Thoracic aorta (tissue), 2 donors: Measurements from ENCODE around the gene CCND2. TPM values are rescaled to one million over a fixed set of nuclear protein-coding genes. Genes with fewer than 3 reads are reported as not detected.

ENCODE experiments used
- ATAC-seq: fragments of 150-250 bp; one replicate; pipeline ENCODE4 v1.8.0; 2017; ENCODE audit warnings: low read depth; ENCODE audit not compliant: insufficient number of reproducible peaks, low FRiP score
- DNase-seq: peaks from one replicate; pipeline ENCODE4 v3.0.0-alpha.2; 2020; ENCODE audit warnings: low spot score
- H3K27ac ChIP-seq, 2 donors: fragments of 200-600 bp; sonication (generic); 1 replicate in 1 of 2; 2 replicates in 1 of 2; pipeline ENCODE4 v1.5.1; 2016; ENCODE audit warnings: mild to moderate bottlenecking in 2 of 2, moderate library complexity in 2 of 2
- H3K27me3 ChIP-seq: fragments of 200-600 bp; sonication (generic); replicated peaks from 2 replicates; pipeline ENCODE4 v1.6.0; 2016; ENCODE audit warnings: mild to moderate bottlenecking; ENCODE audit not compliant: insufficient read depth
- H3K36me3 ChIP-seq: fragments of 200-600 bp; sonication (generic); one replicate; pipeline ENCODE4 v1.5.1; 2016
- H3K4me1 ChIP-seq, 2 donors: fragments of 200-600 bp; sonication (generic); 1 replicate in 1 of 2; 2 replicates in 1 of 2; pipeline versions ENCODE4 v1.5.1 to v1.6.0; 2016; ENCODE audit warnings: low read depth in 2 of 2, mild to moderate bottlenecking in 1 of 2; ENCODE audit not compliant: control insufficient read depth in 1 of 2
- H3K4me3 ChIP-seq: fragments of 200-600 bp; sonication (generic); 2 replicates; pipeline ENCODE4 v1.5.1; 2016; ENCODE audit warnings: mild to moderate bottlenecking
- H3K9me3 ChIP-seq: fragments of 200-600 bp; sonication (generic); 2 replicates; pipeline ENCODE4 v1.5.1; 2016
- total RNA-seq, 2 donors: library from RNA; depleted of rRNA; stranded (reverse); fragments of >200 nt; gene quantifications; one replicate each; pipeline versions ENCODE4 v1.1.0 to v1.2.3, GENCODE V29; 2016
- TF ChIP-seq, protein P1 (sequence below): fragments of 200-600 bp; sonication (generic); IDR thresholded peaks from one replicate; pipeline ENCODE4 v1.5.1; 2019; ENCODE audit warnings: antibody characterized with exemption

The CCND2 gene
- total RNA-seq, 2 donors from 2014 or later: 108 to 153 TPM

DNA sequence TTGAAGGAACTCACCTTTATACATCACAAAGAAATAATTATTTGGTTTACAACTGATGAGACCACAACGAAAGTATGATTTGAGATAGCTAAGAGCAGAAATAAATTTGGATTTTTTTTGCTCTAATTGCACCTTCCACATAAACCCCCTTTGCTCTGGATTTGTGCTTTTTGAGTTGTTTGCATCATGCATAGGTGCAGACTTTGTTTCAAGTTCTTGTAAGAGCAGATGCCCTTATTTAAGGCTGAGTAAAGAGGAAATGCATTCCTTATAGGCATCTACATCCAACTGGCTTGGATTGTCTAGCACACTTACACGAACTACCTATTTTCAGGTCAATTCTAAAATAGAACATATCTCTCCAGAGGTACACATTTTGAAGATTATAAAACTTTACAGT lies 6.6 kb upstream of the CCND2 start:
- DNase-seq: no peak
- no peaks in the 10 kb centered on the region for H3K27me3 ChIP-seq
- no peak overlapping the region for H3K27ac ChIP-seq
- ATAC-seq: no peak
- no peaks in the 10 kb centered on the region for H3K36me3 ChIP-seq
- peaks cover 0 to 25% of the 10 kb centered on the region in 2 donors for H3K4me1 ChIP-seq
- H3K4me3 ChIP-seq: no peak overlapping the region
- TF ChIP-seq, protein P1, sequence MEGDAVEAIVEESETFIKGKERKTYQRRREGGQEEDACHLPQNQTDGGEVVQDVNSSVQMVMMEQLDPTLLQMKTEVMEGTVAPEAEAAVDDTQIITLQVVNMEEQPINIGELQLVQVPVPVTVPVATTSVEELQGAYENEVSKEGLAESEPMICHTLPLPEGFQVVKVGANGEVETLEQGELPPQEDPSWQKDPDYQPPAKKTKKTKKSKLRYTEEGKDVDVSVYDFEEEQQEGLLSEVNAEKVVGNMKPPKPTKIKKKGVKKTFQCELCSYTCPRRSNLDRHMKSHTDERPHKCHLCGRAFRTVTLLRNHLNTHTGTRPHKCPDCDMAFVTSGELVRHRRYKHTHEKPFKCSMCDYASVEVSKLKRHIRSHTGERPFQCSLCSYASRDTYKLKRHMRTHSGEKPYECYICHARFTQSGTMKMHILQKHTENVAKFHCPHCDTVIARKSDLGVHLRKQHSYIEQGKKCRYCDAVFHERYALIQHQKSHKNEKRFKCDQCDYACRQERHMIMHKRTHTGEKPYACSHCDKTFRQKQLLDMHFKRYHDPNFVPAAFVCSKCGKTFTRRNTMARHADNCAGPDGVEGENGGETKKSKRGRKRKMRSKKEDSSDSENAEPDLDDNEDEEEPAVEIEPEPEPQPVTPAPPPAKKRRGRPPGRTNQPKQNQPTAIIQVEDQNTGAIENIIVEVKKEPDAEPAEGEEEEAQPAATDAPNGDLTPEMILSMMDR: no peak
- no peaks in the 10 kb centered on the region for H3K9me3 ChIP-seq

DNA sequence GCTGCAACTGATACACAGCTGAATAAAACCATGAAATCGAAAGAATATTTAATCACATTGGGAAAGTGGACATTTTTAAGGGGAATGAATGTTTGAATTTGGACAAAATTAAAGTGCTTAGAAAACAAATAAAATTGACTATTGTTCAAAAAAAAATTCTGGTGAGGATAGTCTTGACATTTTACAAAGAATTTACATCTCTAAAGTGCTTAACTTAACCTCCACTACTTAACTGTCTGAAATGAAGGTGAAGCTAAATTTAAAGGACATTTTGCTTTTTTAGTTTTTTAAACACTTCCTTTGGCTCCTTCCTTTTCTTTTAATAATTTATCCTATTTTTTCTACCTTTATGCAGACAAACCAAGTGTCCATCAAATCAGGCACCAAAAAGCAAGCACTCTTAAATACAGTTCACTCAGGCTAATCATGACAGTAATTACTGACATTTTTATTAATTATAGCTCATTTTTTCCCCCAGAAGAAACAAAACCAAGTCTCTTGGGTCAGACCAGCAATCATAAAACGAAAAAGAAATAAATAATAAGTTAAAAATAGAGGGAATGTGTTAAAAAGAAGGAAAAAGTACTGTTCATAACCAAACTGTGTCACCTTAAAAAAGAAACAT lies 5.7 kb upstream of the CCND2 start:
- peak overlapping the region in 1 of 2 donors; percentile 45 for H3K27ac ChIP-seq
- no peaks in the 10 kb centered on the region for H3K36me3 ChIP-seq
- H3K4me3 ChIP-seq: no peak overlapping the region
- no peak for DNase-seq
- H3K27me3 ChIP-seq: no peaks in the 10 kb centered on the region
- TF ChIP-seq, protein P1: no peak
- no peak for ATAC-seq
- H3K9me3 ChIP-seq: no peaks in the 10 kb centered on the region
- peaks cover 5 to 33% of the 10 kb centered on the region in 2 donors for H3K4me1 ChIP-seq

DNA sequence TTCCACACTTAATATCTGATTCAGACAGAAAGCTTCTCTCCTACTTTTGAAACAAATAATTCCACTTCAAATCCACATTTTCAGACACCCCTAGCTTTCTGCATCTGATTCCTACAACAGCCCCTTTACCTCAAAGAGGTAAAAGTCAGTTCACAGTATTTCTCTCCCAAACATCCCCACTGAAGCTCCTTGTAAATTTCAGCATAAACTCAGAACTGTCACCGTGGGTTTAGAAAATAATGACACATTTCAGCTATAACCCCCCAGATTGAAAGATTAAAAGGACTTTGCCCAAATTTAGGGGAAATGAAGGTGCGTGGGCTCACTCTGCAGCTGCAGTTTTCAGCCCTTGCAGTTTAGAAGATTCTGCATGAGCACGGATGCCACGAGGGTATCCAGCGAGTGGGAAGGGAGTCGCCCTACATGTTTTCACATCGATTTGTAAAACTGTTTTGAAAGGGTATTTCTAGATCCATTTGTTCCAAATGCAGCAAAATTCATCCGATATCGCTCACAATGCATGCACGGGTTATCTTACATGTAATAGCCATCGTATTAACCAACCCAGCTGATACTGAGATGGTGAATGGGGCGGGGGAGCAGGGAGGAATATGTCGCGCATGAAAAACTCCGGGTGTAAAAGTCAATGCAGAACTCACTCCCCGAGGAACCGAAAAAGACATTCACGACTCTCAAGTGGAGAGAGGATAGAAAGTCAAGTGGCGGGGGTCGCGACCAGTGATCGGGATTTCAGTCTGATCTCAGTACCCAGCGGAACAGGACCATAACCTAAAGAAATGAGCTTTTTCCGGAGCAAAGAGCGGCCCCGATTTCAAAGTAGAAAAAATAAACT lies 5.0 kb upstream of the CCND2 start:
- H3K27me3 ChIP-seq: no peaks in the 10 kb centered on the region
- peak overlapping the region; percentile 45 to 51 for H3K27ac ChIP-seq
- H3K9me3 ChIP-seq: no peaks in the 10 kb centered on the region
- peak overlapping the region; percentile 81 for H3K4me3 ChIP-seq
- ATAC-seq (no peak), DNase-seq (no peak)
- H3K36me3 ChIP-seq: no peaks in the 10 kb centered on the region
- peaks cover 5 to 39% of the 10 kb centered on the region in 2 donors for H3K4me1 ChIP-seq
- TF ChIP-seq, protein P1: no peak

DNA sequence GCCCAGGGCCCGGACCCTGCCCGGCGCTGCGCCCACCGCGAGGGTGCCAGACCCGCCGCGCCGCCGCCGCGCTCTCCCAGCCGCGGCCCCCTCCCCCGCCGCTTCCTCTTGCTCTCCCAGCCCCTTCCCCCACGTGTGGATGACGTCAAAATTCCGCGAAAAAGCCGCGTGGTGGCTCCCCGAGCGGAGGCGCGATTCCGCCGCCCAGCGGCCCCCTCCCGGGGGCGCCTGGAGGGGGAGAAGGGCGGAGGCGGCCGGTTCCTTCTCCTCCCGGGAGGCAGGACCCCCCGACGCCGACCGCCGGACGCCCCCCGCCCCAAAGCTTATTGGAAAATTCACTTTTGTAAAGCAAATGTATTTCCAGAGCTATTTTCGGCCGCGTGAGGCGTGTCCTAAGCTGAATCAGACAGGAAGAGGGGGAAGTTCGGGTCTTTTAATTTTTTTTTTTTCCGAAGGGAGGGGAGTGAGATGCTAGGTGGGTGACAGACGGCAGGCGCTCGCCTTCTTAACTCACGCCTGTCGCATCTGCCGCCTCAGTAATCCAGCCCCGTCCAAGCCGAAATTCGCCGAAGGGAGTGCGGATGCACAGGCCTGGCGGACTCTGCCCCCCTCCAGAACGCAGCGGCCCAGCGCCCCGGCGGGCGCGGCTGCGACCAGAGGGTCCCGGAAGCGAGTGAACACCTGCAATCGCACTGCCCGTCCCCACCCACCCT lies 4.1 kb upstream of the CCND2 start:
- TF ChIP-seq, protein P1: peak; percentile 25
- peak overlapping the region; percentile 81 for H3K4me3 ChIP-seq
- H3K27me3 ChIP-seq: no peaks in the 10 kb centered on the region
- H3K36me3 ChIP-seq: no peaks in the 10 kb centered on the region
- H3K27ac ChIP-seq: peak overlapping the region; percentile 45 to 88
- DNase-seq (peak; percentile 64), ATAC-seq (peak; percentile 27)
- H3K4me1 ChIP-seq: peaks cover 5 to 39% of the 10 kb centered on the region in 2 donors
- no peaks in the 10 kb centered on the region for H3K9me3 ChIP-seq
